GM19452 (cell line): ENCODE results near the gene MMP15.

Source experiments
- ATAC-seq: cut with Tn5 transposase; IDR thresholded peaks from one replicate; pipeline ENCODE4 v1.9.1; 2021; ENCODE audit not compliant: unreplicated experiment

MMP15 gene

GRCh38 chr16:58018803-58019202 is 6.8 kb upstream of the MMP15 start:
- ATAC-seq: no peak

DNA sequence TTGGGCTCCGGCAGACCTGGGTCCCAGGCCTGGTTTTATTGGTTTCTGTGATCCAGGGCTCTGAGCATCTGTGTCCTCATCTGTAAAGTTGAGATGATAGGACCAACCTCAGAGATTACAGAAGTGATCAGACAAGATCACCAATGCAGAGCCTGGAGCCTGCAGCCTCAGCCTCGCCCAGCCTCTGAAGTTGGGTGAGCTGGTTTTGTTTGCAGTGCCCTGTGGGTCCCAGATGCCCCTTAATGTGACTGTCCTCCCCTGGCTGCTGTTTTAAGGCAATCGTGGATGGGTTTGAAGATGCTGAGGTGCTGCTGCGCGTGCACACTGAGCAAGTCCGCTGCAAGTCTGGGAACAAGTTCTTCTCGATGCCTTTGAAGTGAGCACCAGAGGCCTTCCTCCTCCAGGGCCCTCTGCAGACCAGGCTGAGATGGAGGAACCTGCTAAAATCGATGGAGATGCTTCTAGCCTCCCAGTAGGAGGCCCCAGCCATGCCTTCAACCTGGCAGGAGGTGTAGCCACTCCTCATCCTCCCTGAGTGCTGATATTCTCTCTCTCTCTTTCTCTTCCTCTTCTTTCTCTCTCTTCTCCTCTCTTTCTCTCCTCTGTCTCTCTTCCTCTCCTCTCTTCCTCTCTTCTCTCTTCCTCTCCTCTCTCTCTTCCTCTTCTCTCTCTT is 5.6 kb upstream of the MMP15 start:
- no peak for ATAC-seq

DNA sequence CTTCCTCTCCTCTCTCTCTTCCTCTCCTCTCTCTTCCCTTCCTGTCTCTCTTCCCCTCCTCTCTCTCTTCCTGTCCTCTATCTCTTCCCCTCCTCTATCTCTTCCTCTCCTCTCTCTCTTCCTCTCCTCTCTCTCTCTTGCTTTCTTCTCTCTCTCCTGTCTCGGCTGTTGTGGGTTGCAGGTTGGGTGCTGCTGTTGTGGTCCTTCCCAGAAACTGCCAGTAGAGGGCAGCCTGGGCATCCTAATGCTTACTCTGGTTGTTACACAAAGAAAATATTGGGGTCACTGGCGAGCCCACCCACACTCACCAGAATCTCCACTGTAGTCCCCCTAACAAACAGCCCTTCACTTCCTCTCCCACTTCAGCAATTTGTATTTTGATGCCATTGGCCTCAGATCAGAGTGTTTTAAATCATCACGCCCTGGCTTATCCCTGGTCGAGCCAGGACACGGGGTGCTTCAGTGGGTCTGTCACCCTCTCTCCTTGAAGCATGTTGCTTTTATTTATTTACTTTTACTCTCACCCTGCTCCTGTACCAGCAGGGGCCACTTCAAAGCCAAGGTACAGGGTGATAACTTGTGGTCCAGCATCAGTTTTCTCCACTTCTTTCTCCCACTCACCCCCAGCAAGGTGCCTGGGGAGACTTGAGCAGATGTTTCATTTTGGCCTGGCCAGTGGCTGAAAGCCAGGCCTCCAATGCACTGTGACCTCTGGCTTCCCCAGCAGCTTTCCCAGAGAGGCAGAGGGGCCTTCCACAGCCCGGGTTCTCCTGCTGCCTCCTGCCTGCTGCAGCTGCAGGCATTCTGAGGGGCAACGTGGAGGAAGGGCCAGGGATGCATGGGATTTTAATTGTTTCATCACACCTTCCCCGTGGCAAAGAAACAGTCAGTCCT is 4.7 kb upstream of the MMP15 start:
- ATAC-seq: no peak

DNA sequence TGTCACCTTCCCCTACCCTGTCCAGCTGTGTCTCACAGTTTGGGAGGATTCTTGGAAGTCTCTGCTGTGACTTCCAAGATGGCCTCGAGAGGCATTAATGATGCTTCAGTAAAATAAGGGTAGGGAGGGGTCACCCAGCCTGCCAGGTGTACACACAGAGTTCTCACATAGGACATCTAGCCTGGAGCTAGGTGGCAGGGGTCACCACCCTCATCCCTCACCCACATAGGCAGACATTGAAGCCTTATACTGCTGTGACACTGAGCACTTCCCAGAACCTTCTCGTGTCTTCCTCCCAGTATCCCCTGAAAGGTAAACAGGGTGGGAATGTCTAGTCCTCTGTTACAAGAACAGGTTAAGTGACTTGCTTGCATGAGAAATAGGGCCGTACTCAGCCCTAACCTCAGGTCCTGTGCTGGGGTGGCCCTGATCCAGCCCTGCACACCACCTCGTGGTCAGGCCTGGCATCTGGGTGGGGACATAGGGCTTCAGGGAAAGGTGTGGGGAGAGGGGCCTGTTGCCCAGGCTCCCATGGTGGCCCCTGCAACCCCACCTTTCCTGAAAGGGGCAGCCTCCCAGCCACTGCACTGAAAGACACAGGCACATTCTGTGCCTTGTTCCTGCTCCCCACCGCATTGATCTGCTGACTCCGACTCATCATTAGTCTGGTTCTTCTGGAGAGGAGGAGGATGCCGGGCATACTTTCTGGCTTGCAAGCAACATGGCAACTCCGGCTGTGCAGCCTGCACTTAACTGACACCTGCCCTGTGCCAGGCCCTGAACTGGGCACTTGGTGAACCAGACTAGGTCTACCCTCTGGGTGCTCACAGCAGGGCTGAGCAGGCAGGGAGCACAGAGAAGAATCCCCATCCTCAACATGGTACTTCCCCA is 3.6 kb upstream of the MMP15 start:
- no peak for ATAC-seq

- no peak for ATAC-seq
These were observed 2.8 kb upstream of the MMP15 start for GRCh38 chr16:58022601-58023371.

DNA sequence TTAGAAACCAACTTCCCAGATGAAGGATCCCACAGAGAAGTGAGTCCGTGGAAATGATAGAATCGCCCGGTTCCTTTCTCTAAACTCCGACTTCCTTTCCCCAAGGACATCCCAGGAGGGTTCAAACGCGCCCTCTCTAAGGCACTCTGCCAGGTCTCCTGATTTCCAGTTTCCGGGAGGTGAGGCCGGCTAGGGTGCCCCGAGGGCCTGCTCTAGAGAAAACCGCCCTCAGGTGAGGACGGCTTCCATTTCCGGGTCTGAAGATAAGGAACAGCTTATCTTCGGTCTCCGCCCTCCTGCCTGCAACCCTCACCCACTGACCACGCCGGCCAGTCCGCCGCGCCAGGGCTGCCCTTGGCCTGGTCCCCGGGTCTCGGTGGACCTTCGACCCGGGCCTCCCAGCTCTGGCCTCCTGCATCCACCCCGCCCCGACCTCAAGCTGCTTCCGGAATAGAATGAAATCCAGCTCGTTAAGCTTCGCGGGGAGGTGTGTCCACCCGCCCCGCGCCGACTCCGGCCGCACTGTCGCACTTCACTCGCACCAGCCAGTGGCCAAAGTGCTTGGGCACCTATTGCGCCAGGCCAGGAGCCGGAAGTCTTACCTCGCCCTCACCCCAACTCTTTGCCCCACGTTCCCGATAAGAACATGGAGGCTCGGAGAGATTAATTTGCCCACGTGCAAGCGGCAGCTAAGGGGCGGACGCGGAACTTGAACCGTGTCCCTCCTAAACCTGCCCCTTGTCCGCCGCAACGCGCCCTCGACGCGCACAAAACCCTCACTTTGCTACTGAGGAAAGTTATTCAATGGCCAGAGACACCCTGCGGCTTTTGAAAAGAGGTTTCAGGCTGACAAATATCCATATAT is 836 bp upstream of the MMP15 start:
- ATAC-seq: no peak

- peak; percentile 11 for ATAC-seq
These were observed 668 bp downstream of the MMP15 start for GRCh38 chr16:58026139-58026704.

GRCh38 chr16:58026705-58027160 is 1.2 kb downstream of the MMP15 start:
- no peak for ATAC-seq

- ATAC-seq: no peak
These were observed 1.8 kb downstream of the MMP15 start for GRCh38 chr16:58027161-58027915.

DNA sequence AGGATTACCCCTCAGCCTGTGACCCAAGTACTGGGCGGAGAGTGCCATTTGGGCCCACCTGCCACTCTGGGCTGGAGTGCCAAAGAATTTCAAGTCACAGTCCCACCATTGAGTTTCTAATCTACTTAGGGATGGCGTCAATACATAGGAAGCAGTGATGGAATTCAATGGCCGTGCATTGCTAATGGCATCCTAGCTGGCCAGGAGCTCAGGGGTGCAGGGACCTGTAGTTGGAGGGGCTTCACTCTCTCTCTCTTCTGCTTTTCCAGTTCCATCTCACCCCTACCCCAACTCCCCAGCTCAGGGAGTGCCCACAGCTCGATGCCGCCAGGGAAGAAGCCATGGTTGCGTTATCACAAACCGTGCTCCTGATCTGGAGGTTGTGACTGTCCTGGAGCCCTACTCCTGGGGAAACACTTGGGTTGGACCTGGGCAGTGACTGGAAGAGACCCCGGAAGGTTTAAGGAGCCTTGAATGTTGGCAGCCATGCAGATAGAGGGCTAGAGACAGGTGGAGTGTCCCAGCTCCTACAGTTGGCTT is 2.4 kb downstream of the MMP15 start:
- ATAC-seq: no peak

GRCh38 chr16:58028541-58029070 is 3.1 kb downstream of the MMP15 start:
- ATAC-seq: no peak

DNA sequence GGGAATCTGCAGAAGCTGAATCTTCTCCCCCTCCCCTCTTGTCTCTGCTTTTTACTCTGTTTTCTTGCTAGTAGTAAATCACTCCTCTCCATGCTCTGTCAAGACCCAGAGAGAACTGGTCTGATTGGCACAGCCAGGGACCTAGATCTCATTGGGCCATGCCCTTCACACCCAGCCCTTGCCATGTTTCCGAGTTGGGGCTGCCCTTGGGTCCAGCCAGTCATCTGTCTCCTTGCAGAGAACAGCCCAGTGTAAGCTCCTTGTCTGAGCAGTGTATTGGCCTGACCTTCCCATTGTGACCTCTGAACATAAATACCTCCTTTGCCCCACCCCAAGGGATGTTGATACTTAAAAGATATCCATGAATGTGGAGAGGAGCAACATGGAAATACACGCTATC is 3.9 kb downstream of the MMP15 start:
- no peak for ATAC-seq

GRCh38 chr16:58030136-58030840 is 4.7 kb downstream of the MMP15 start:
- no peak for ATAC-seq

DNA sequence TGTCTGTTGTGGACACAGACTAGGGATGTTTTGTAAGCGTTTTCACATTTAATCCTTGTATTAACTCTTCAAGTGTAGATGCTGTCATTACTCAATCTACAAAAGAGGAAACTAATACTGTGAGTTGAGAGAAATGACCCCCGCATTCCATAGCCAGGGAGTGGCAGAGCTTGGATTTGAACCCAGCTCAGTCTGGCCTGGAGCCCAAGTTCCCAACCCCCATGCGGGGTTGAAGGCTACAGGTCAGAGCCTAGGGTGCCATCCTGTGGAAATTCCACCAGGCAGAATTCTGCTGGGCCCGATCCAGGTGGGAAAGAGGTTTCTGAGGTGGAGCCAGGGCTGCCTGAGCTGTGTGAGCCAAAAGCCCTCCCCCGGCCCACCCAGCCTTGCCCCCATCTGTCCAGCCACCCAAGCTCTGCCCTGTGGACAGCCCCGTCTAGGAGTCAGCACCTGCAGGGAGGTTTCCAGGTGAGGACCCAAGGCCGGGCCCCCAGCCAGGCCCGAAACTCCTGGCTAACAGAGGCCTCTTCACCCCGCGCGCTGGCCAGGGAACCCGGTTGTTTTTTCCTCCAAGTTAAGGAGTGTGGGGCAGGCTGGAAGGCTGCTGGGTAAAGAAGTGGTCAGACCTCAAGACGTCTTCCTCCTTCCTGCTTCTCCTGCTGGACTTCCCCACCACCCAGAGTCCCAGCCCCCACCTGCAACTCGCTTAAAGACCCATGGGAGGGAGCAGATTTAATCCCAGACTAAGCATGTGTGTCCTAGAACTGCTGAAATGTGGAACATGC is 5.7 kb downstream of the MMP15 start:
- ATAC-seq: no peak

GRCh38 chr16:58032710-58033293 is 7.2 kb downstream of the MMP15 start:
- no peak for ATAC-seq

DNA sequence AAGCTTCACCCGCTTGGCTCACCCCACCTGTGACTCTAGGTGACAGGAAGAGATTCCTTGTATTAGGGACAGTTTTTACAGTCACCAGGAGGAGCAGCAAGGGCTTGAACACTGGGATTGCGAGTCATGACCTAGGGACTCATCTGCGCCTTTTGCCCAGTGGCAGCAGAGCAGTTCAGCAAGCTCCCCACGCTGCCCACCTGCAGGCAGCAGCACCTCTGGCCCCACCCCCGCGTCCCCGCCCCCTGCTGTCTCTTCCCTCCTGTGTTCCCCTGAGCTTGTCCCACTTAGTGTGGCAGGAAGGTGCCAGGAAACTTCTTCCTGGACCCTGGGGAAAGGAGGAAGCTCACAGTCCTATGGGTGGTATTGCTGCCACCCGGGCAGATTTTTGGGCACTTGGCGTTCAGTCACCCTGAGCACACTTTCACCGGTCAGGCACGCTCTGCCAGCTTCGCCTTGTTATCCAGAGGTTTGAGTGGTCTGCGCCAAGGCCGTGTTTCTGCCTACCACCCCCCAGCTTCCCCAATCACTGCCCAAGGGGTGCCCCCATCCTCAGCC is 8.7 kb downstream of the MMP15 start:
- ATAC-seq: no peak
